ENCODE data around the gene SOCS4.

The SOCS4 gene

GRCh38 chr14:55085060-55085660, 58.1 kb downstream of the SOCS4 start:
- no peak for DNase-seq (ENCODE audit: low spot score)

GRCh38 chr14:55086938-55087337, 59.9 kb downstream of the SOCS4 start:
- DNase-seq (ENCODE audit: low spot score), result no peak

- no peak for DNase-seq (ENCODE audit: low spot score)
These were observed 61.3 kb downstream of the SOCS4 start for GRCh38 chr14:55088356-55088755.

GRCh38 chr14:55092341-55092740, 65.3 kb downstream of the SOCS4 start:
- DNase-seq (ENCODE audit: low spot score), result no peak

- DNase-seq (ENCODE audit: low spot score), result no peak
These were observed 67.5 kb downstream of the SOCS4 start for GRCh38 chr14:55094292-55095157.

- no peak for DNase-seq (ENCODE audit: low spot score)
These were observed 71.0 kb downstream of the SOCS4 start for GRCh38 chr14:55097881-55098560.

- no peak for DNase-seq (ENCODE audit: low spot score)
These were observed 71.5 kb downstream of the SOCS4 start for GRCh38 chr14:55098561-55098898.
